ENCODE measurements around the gene IFNAR1. TPM values are rescaled to one million over a fixed set of nuclear protein-coding genes. Genes with fewer than 3 reads are reported as not detected.

Gene IFNAR1
- total and polyA plus RNA-seq, 2 of the 8 experiments (the other 6 are each of a cell fraction or from before 2014, with no cell fraction given), result 3.1 to 17.1 TPM

- H2BK12ac ChIP-seq (ENCODE audit: low read depth, low read length), result no peak overlapping the region
- no peaks in the 10 kb centered on the region; the same call in 1 of the 2 replicates for H3K23me2 ChIP-seq (ENCODE audit: low read depth, low read length)
- H2AK5ac ChIP-seq (ENCODE audit: low read depth, low read length), result no peak overlapping the region
- peaks cover 0 to 2% of the 10 kb centered on the region in 2 experiments; a peak in 1 of 4 replicates for H3K9me3 ChIP-seq (ENCODE audit: insufficient read depth in 2 of 2, low read depth in 1 of 2, low read length in 1 of 2)
- H2BK120ac ChIP-seq (replicated peaks; ENCODE audit: low read depth, low read length), result no peak overlapping the region
- WGBS, 2 experiments (ENCODE audit: extremely low coverage in 1 of 2, insufficient coverage in 1 of 2, insufficient read length in 1 of 2, insufficient replicate concordance in 2 of 2, low coverage in 1 of 2, low lambda C conversion rate in 2 of 2, missing lambda C conversion rate in 1 of 2), result 81% methylated on average over 5 of the region's 5 CpGs; no CpG with 5 or more reads in 1 of the 2 experiments
- no peak overlapping the region for H2AFZ ChIP-seq (ENCODE audit: low read length)
- no peaks in the 10 kb centered on the region for H3K79me2 ChIP-seq (ENCODE audit: control insufficient read depth in 1 of 2, insufficient read depth in 2 of 2, low read length in 2 of 2)
- no peak overlapping the region for H3K56ac ChIP-seq (replicated peaks; ENCODE audit: insufficient read length, low read depth, low read length)
- no peak overlapping the region for H3K18ac ChIP-seq (ENCODE audit: extremely low read depth, low read length)
- H4K5ac ChIP-seq (ENCODE audit: insufficient read length, low read depth, low read length), result no peak overlapping the region
- no peak overlapping the region for H3K4me3 ChIP-seq (ENCODE audit: extremely low read depth in 1 of 4, insufficient read depth in 2 of 4, low read depth in 3 of 4, low read length in 4 of 4)
- CTCF ChIA-PET (ENCODE audit: partially characterized antibody), result interaction anchor here (0.7 to 5.1 kb wide), 5 partner anchors 11 to 200 kb away, joined by 3 to 28 read pairs (median 4); no protein-coding TSS in a partner anchor
- H3K79me1 ChIP-seq (ENCODE audit: low read depth, low read length), result no peaks in the 10 kb centered on the region
- H2BK20ac ChIP-seq (ENCODE audit: low read length), result no peak overlapping the region
- no peak overlapping the region for H3K23ac ChIP-seq (ENCODE audit: insufficient read length)
- H4K20me1 ChIP-seq (replicated peaks in 1 of 2; ENCODE audit: control insufficient read depth in 1 of 2, insufficient read depth in 2 of 2, low read length in 2 of 2), result no peaks in the 10 kb centered on the region
- H4K8ac ChIP-seq (ENCODE audit: extremely low read depth, insufficient read depth, low read length), result no peak overlapping the region
- FAIRE-seq (no peak), DNase-seq (ENCODE audit: low read depth in 1 of 2, low spot score in 2 of 2) (no peak)
- POLR2A ChIA-PET (ENCODE audit: partially characterized antibody), result interaction anchor here (0.7 to 1.7 kb wide), 2 partner anchors 17 to 35 kb away, joined by 3 to 6 read pairs; no protein-coding TSS in a partner anchor
- H3K36me3 ChIP-seq (ENCODE audit: control insufficient read depth in 2 of 4, insufficient read depth in 4 of 4, low read length in 3 of 4), result no peaks in the 10 kb centered on the region
- no peak overlapping the region for H2BK15ac ChIP-seq (ENCODE audit: low read length)
- H3K4ac ChIP-seq (replicated peaks; ENCODE audit: insufficient read length, low read depth, low read length), result no peak overlapping the region
- no peak overlapping the region for H4K91ac ChIP-seq (replicated peaks; ENCODE audit: insufficient read length, low read length)
- no peak overlapping the region for H2BK5ac ChIP-seq (ENCODE audit: low read depth, low read length)
- 0 out of 7 replicates have a peak, but pooled peaks cover 0 to 2% (median 0%) of the 10 kb centered on the region in 4 experiments for H3K4me1 ChIP-seq (replicated peaks in 1 of 4; ENCODE audit: control insufficient read depth in 3 of 4, insufficient read depth in 4 of 4, low read length in 3 of 4)
- no peak overlapping the region for H3K4me2 ChIP-seq (ENCODE audit: insufficient read depth in 1 of 2, low read depth in 2 of 2, low read length in 2 of 2)
- no peaks in the 10 kb centered on the region for H3K27me3 ChIP-seq (replicated peaks in 1 of 4; ENCODE audit: control insufficient read depth in 3 of 4, extremely low read depth in 1 of 4, insufficient read depth in 3 of 4, low read length in 3 of 4)
- H3K14ac ChIP-seq (ENCODE audit: insufficient read length), result no peak overlapping the region
- H3K9ac ChIP-seq (replicated peaks in 1 of 4; ENCODE audit: extremely low read depth in 1 of 4, low read depth in 3 of 4, low read length in 3 of 4), result no peak overlapping the region
- H3K27ac ChIP-seq (ENCODE audit: low read depth, low read length), result no peak overlapping the region
- TF ChIP-seq TAF1 (IDR thresholded peaks at IDR 0.05; ENCODE audit: low read depth, low read length) (no peak), CBX8 (IDR thresholded peaks at IDR 0.05; ENCODE audit: borderline replicate concordance, low read depth, low read length) (no peak), BRCA1 (IDR thresholded peaks at IDR 0.05; ENCODE audit: low read depth, low read length) (no peak), KDM5A (IDR thresholded peaks at IDR 0.05; ENCODE audit: low read length) (no peak), SUZ12 (IDR thresholded peaks at IDR 0.05; ENCODE audit: low read length) (no peak), JUND (IDR thresholded peaks at IDR 0.05; ENCODE audit: low read length) (no peak), SIX5 (IDR thresholded peaks at IDR 0.05; ENCODE audit: low read depth, low read length) (no peak), EP300 (IDR thresholded peaks at IDR 0.05; ENCODE audit: borderline replicate concordance in 1 of 2, low read depth in 2 of 2, low read length in 2 of 2) (no peak), EZH2 (IDR thresholded peaks at IDR 0.05; ENCODE audit: low read depth, low read length, severe bottlenecking) (no peak), FOSL1 (IDR thresholded peaks at IDR 0.05; ENCODE audit: insufficient read depth, low read depth, low read length) (no peak), POU5F1 (IDR thresholded peaks at IDR 0.05; ENCODE audit: low read depth, low read length) (no peak), ATF2 (IDR thresholded peaks at IDR 0.05; ENCODE audit: low read length) (no peak)
Observed at GRCh38 chr21:33396951-33397350, 72.2 kb downstream of the IFNAR1 start.
